ENCODE measurements around the gene ZNF518B. TPM values are rescaled to one million over a fixed set of nuclear protein-coding genes. Genes with fewer than 3 reads are reported as not detected.

The ZNF518B gene
- total and polyA plus RNA-seq, 10 of the 15 experiments (the other 5 are each of a cell fraction or from before 2014, with no cell fraction given) = 2.7 to 20.5 (median 9.2) TPM

DNA sequence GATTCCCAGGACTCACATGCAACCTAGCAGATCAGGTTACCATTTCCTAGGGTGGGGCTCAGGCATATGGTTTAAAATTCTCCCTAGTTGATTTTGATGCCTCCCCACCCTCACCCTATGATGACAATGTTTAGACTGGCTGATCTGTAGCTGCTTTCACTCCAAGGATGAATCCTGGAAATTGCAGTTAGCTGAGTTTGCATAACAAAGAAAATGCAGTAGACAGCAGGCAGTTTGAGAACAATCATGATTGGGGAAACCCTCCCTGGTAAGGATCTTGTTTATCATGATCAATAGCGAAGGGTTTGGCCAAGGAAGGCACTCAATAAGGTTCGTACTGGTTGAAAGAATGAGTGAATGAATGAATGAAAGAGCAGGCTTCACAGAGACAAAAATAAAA, 2.1 kb downstream of the ZNF518B start (continued):
- TF ChIP-seq, protein P1, sequence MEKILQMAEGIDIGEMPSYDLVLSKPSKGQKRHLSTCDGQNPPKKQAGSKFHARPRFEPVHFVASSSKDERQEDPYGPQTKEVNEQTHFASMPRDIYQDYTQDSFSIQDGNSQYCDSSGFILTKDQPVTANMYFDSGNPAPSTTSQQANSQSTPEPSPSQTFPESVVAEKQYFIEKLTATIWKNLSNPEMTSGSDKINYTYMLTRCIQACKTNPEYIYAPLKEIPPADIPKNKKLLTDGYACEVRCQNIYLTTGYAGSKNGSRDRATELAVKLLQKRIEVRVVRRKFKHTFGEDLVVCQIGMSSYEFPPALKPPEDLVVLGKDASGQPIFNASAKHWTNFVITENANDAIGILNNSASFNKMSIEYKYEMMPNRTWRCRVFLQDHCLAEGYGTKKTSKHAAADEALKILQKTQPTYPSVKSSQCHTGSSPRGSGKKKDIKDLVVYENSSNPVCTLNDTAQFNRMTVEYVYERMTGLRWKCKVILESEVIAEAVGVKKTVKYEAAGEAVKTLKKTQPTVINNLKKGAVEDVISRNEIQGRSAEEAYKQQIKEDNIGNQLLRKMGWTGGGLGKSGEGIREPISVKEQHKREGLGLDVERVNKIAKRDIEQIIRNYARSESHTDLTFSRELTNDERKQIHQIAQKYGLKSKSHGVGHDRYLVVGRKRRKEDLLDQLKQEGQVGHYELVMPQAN (conservative IDR thresholded peaks at IDR 0.05) = no peak
- no peak for TF ChIP-seq BHLHE40 (IDR thresholded peaks at IDR 0.05; ENCODE audit: borderline replicate concordance in 1 of 2, low read depth in 2 of 2, low read length in 1 of 2)

- no peak for DNase-seq (ENCODE audit: low read depth, low spot score)
- peaks cover 1 to 4% of the 10 kb centered on the region in 2 experiments; a peak in 1 of 4 replicates for H3K36me3 ChIP-seq (ENCODE audit: control insufficient read depth in 2 of 2, insufficient read depth in 2 of 2, low read length in 1 of 2)
- no peak for ATAC-seq
- ChIA-PET RAD21 (ENCODE audit: unreplicated experiment) (no interaction called here), CTCF (no interaction called here), POLR2A (no interaction called here), SMC1A (ENCODE audit: uncharacterized antibody, unreplicated experiment) (no interaction called here)
- H2AFZ ChIP-seq (ENCODE audit: control insufficient read depth, low read depth, low read length) = no peak overlapping the region
- 0 out of 2 replicates have a peak overlapping the region, but pooled peaks have one; percentile 3 for H3K4me2 ChIP-seq (ENCODE audit: control insufficient read depth, insufficient read depth)
- intact Hi-C loops (cut with micrococcal nuclease; ENCODE audit: unreplicated experiment) (loop anchor here (10.0 kb wide), 1 partner anchor 970 kb away; the partner anchor contains the start of gene HS3ST1), in situ Hi-C loops (cut with MboI) (no loop called here)
- H3K27me3 ChIP-seq (replicated peaks in 1 of 2; ENCODE audit: control insufficient read depth in 2 of 2, insufficient read depth in 2 of 2, low read length in 1 of 2) = no peaks in the 10 kb centered on the region
- TF ChIP-seq, protein P2, sequence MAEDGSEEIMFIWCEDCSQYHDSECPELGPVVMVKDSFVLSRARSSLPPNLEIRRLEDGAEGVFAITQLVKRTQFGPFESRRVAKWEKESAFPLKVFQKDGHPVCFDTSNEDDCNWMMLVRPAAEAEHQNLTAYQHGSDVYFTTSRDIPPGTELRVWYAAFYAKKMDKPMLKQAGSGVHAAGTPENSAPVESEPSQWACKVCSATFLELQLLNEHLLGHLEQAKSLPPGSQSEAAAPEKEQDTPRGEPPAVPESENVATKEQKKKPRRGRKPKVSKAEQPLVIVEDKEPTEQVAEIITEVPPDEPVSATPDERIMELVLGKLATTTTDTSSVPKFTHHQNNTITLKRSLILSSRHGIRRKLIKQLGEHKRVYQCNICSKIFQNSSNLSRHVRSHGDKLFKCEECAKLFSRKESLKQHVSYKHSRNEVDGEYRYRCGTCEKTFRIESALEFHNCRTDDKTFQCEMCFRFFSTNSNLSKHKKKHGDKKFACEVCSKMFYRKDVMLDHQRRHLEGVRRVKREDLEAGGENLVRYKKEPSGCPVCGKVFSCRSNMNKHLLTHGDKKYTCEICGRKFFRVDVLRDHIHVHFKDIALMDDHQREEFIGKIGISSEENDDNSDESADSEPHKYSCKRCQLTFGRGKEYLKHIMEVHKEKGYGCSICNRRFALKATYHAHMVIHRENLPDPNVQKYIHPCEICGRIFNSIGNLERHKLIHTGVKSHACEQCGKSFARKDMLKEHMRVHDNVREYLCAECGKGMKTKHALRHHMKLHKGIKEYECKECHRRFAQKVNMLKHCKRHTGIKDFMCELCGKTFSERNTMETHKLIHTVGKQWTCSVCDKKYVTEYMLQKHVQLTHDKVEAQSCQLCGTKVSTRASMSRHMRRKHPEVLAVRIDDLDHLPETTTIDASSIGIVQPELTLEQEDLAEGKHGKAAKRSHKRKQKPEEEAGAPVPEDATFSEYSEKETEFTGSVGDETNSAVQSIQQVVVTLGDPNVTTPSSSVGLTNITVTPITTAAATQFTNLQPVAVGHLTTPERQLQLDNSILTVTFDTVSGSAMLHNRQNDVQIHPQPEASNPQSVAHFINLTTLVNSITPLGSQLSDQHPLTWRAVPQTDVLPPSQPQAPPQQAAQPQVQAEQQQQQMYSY (CRISPR knock-in tag; IDR thresholded peaks at IDR 0.05) = no peak
- TF ChIP-seq ZZZ3 (IDR thresholded peaks at IDR 0.05; ENCODE audit: control insufficient read depth, insufficient read length, low read depth) = no peak
- TF ChIP-seq STAT1 (conservative IDR thresholded peaks at IDR 0.05) = no peak
- TF ChIP-seq CHD4 (IDR thresholded peaks at IDR 0.05) = no peak
- no peak for TF ChIP-seq HDAC6 (IDR thresholded peaks at IDR 0.05; ENCODE audit: unreplicated experiment)
- TF ChIP-seq WRNIP1 (IDR thresholded peaks at IDR 0.05; ENCODE audit: borderline replicate concordance, low read depth, low read length) = no peak
- no peak for TF ChIP-seq POLR2AphosphoS5 (IDR thresholded peaks at IDR 0.05; ENCODE audit: low read length)
- no peak for TF ChIP-seq TCF12 (IDR thresholded peaks at IDR 0.05; ENCODE audit: low read depth, low read length)
- TF ChIP-seq JUND (IDR thresholded peaks at IDR 0.05; ENCODE audit: low read depth, low read length) = no peak
- H4K20me1 ChIP-seq (ENCODE audit: control insufficient read depth, insufficient read depth) = no peaks in the 10 kb centered on the region; the same call in 1 of the 2 replicates
- no peaks in the 10 kb centered on the region for H3K4me1 ChIP-seq (ENCODE audit: control insufficient read depth, insufficient read depth, low read length)
- H3K9ac ChIP-seq (ENCODE audit: control insufficient read depth, insufficient read depth, low read length) = no peak overlapping the region
- H3K79me2 ChIP-seq (ENCODE audit: control insufficient read depth, insufficient read depth, low read length) = peaks cover 11% of the 10 kb centered on the region
- H3K9me3 ChIP-seq (replicated peaks; ENCODE audit: control insufficient read depth, insufficient read depth, low read length) = no peaks in the 10 kb centered on the region
- no peak overlapping the region for H3K4me3 ChIP-seq
- no peak for FAIRE-seq
- WGBS (ENCODE audit: insufficient coverage, insufficient replicate concordance, low lambda C conversion rate, missing lambda C conversion rate) = 82% methylated on average over 5 of the region's 6 CpGs
- no TSS peak for BruUV-seq (replicated peaks)
- H3K27ac ChIP-seq (ENCODE audit: control insufficient read depth, insufficient read depth) = no peak overlapping the region
Measured at GRCh38 chr4:10454726-10455125, 2.5 kb downstream of the ZNF518B start.

Data from GM12878 (cell line).